GM18867 (cell line): Measurements from ENCODE around the gene TFAP2E.

Source experiments
- ATAC-seq: cut with Tn5 transposase; IDR thresholded peaks from one replicate; pipeline ENCODE4 v1.9.1; 2021; ENCODE audit warnings: mild to moderate bottlenecking, moderate library complexity; ENCODE audit not compliant: unreplicated experiment

The TFAP2E gene

GRCh38 chr1:35592991-35593769 is 20.1 kb downstream of the TFAP2E start:
- ATAC-seq = no peak

- ATAC-seq = no peak
Measured at GRCh38 chr1:35594005-35594760, 21.1 kb downstream of the TFAP2E start.

- ATAC-seq = no peak
Measured at GRCh38 chr1:35595684-35596083, 22.6 kb downstream of the TFAP2E start.

GRCh38 chr1:35597870-35598269 is 24.8 kb downstream of the TFAP2E start:
- ATAC-seq = no peak

GRCh38 chr1:35598895-35599294 is 25.8 kb downstream of the TFAP2E start:
- no peak for ATAC-seq

GRCh38 chr1:35599411-35599810 is 26.3 kb downstream of the TFAP2E start:
- ATAC-seq = no peak

GRCh38 chr1:35600593-35600992 is 27.5 kb downstream of the TFAP2E start:
- no peak for ATAC-seq

- no peak for ATAC-seq
Measured at GRCh38 chr1:35603468-35603867, 30.4 kb downstream of the TFAP2E start.

GRCh38 chr1:35603941-35604340 is 30.8 kb downstream of the TFAP2E start:
- no peak for ATAC-seq

- no peak for ATAC-seq
Measured at GRCh38 chr1:35605071-35605866, 32.2 kb downstream of the TFAP2E start.

GRCh38 chr1:35605867-35606182 is 32.7 kb downstream of the TFAP2E start:
- no peak for ATAC-seq

GRCh38 chr1:35611655-35612054 is 38.5 kb downstream of the TFAP2E start:
- no peak for ATAC-seq

GRCh38 chr1:35615440-35615839 is 42.3 kb downstream of the TFAP2E start:
- ATAC-seq = no peak

GRCh38 chr1:35619237-35620121 is 46.4 kb downstream of the TFAP2E start:
- ATAC-seq = no peak

- ATAC-seq = no peak
Measured at GRCh38 chr1:35622510-35623178, 49.5 kb downstream of the TFAP2E start.

- no peak for ATAC-seq
Measured at GRCh38 chr1:35623832-35624231, 50.7 kb downstream of the TFAP2E start.

GRCh38 chr1:35629051-35629450 is 55.9 kb downstream of the TFAP2E start:
- ATAC-seq = no peak

- ATAC-seq = no peak
Measured at GRCh38 chr1:35631396-35631795, 58.3 kb downstream of the TFAP2E start.

GRCh38 chr1:35633547-35633946 is 60.4 kb downstream of the TFAP2E start:
- no peak for ATAC-seq

- ATAC-seq = no peak
Measured at GRCh38 chr1:35637401-35637809, 64.3 kb downstream of the TFAP2E start.
